HG03442 (cell line): ENCODE data around the gene CDC37.
"Not testable (repeated sequence)": the region's sequence is repeated elsewhere in the genome, so short reads cannot be mapped to it uniquely, and the experiment has no call there.

Source experiments
- ATAC-seq: cut with Tn5 transposase; IDR thresholded peaks from one replicate; pipeline ENCODE4 v1.9.1; 2021; ENCODE audit warnings: mild to moderate bottlenecking, moderate library complexity; ENCODE audit not compliant: unreplicated experiment

The CDC37 gene

GRCh38 chr19:10395917-10396316, 7.4 kb downstream of the CDC37 start:
- ATAC-seq: no peak

DNA sequence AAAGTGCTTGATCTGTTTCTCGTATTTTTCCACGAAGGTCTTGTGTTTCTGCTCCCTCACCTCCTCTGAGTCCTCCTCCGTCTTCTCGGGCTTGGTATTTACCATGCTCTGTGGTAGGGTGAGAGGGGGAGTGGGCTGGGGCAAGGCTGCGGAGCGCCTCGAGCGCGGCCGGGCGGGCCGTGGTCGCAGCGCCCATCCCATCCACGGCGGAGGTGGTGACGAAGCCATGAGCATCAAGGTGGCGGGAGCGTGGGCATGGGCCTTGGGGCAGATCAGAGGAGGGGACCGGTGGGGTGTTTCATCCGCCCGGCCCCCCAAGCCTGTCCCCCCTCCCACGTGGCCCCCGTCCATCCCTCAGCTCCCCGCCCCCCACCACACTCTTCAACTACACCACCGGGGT, 7.9 kb downstream of the CDC37 start:
- ATAC-seq: no peak

- no peak for ATAC-seq
These were observed 8.3 kb downstream of the CDC37 start for GRCh38 chr19:10395003-10395402.

DNA sequence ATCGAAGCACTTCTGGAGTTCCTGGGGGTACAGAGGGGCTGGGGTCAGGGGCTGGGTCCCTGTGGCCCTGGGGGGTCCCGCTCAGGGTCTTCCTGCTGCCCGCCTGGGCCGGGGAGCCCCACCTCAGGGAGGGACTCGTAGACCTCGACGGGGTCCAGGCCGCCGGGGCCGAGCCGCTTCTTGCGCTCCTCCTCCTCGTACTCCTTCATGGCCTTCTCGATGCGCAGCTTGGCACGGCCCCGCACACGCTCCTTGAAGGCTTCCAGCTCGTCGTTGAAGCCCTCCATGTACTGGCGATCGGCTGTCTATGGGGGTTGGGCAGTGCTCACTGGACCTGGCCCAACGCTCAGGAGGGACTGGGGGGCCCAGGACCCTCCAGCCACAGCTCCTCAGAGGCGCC, 10.2 kb downstream of the CDC37 start:
- ATAC-seq: no peak

- no peak for ATAC-seq
These were observed 11.2 kb downstream of the CDC37 start for GRCh38 chr19:10392120-10392519.

DNA sequence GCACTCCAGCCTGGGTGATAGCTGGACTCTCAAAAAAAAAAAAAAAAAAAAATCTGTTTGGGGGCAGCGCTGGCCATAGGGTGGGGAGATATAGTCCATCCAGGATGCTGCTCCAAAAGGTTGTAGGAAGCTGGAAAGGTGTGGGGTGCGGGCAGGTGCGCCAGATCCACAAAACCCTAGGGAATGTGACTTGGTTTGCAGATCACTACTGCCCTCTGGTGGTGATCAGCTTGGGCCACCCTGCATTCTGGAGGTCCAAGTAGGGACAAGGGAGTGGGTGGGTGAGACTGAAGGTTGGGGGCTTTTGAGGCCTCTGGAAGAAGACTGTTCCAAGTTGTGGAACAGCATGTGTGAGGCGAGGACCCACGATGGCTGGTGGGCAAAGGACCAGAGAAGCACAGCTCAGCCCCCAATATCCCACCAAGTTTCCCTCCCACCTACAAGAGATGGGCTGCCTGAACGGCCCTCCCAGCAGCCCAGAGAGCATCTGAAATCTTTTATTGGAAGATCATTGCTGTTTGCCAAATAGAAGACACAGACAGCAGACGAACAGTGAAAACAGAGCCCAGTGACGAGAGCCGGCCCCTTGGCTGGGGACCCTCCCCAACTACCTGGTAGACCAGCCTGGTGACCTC, 12.6 kb downstream of the CDC37 start:
- no peak for ATAC-seq

DNA sequence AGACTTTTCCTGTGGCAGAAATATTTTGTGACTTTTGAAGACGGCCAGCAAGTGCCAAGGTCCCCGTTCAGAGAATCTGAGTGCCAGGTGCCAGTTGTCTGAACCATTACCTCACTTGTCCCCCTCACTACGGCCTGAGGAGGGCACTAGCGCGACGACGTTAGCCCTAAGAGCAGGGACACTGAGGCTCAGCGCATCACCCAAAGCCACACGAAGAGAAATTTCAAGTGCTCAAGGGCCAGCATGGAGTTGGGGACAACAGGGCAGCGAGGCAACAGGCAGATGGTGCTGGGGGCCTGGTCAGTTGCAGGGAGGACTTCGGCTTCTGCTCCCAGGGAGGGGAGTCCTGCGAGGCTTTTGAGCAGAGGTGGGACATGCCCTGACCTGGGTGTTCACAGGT, 13.5 kb downstream of the CDC37 start:
- no peak for ATAC-seq

- ATAC-seq: no peak
These were observed 14.4 kb downstream of the CDC37 start for GRCh38 chr19:10388957-10389356.

GRCh38 chr19:10384580-10384979, 18.8 kb downstream of the CDC37 start:
- ATAC-seq: no peak

- ATAC-seq: not testable (repeated sequence)
These were observed 20.2 kb downstream of the CDC37 start for GRCh38 chr19:10383223-10383499.

- peak; percentile 91 for ATAC-seq
These were observed 22.8 kb downstream of the CDC37 start, which contains the start of gene TYK2 for GRCh38 chr19:10380313-10381102. Gene TYK2 (minus strand): TSS chr19:10380572. CDS start chr19:10378406, 2,166 bp downstream.

DNA sequence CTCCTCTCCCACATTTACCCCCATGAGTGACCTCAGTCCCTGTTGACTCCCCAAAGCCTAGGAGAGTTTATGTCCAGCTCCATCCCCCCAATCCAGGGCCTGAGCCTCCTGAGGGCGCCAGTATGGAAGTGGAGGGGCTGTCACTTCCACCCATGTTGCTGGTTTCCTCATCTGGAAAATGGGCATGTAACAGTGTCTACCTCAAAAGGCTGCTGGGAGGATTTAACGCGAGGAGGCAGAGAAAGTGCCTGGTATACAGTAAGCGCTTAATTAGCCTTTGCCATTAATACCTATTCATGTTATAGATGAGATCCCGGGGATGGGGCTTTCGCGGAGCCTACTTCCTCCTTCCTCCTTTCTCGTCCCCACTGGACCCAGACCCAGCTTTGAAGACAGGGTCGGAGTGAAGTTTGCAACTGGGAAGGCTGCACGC, 23.4 kb downstream of the CDC37 start:
- ATAC-seq: no peak

DNA sequence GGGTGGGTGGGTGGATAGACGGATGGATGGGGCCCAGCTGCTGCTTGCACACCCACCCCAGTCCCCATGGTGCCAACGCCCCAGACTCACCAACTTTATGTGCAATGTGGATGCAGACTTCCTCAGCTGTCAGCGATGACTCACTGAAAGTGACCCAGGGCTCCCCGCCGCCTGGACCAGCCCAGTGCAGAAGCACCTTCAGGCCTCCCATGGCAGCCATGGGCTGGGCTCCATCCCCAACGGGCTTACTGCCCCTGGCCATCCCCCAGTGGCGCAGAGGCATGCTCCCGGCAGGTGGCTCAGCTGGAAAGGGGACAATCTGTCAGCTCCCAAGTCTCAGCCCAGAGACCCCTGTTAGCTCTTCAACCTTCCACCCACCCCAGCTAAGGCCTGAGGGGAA, 25.2 kb downstream of the CDC37 start:
- no peak for ATAC-seq

DNA sequence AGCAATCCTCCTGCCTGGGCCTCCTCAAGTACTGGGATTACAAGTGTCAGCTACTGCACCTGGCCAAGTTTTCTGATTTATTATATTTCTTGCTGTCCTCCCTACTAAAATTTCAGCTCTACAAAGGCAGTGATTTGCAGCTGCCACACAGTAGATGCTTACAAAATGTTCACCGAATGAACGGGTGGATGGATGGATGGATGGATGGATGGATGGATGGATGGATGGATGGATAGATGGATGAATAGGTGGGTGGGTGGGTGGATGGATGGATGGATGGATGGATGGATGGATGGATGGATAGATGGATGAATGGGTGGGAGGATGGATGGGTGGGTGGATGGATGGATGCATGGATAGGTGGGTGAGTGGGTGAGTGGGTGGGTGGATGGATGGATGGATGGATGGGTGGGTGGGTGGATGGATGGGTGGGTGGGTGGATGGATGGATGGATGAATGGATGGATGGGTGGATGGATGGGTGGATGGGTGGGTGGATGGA, 26.2 kb downstream of the CDC37 start:
- ATAC-seq: not testable (repeated sequence)

DNA sequence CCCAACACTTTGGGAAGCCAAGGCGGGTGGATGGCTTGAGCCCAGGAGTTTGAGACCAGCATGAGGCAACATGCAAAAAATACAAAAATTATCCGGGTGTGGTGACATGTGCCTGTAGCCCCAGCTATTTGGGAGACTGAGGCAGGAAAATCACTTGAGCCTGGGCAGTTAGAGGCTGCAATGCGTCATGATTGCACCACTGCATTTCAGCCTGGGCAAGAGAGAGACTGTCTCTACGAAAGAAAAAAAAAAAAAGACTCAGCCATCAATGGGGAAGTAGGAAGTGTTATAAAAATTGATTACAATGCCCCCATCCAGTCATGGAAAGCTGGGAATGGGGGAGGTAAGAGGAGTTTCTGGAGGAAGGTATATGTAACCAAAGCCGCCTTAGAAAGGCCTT, 28.4 kb downstream of the CDC37 start:
- no peak for ATAC-seq

GRCh38 chr19:10372690-10373089, 30.7 kb downstream of the CDC37 start:
- ATAC-seq: no peak

DNA sequence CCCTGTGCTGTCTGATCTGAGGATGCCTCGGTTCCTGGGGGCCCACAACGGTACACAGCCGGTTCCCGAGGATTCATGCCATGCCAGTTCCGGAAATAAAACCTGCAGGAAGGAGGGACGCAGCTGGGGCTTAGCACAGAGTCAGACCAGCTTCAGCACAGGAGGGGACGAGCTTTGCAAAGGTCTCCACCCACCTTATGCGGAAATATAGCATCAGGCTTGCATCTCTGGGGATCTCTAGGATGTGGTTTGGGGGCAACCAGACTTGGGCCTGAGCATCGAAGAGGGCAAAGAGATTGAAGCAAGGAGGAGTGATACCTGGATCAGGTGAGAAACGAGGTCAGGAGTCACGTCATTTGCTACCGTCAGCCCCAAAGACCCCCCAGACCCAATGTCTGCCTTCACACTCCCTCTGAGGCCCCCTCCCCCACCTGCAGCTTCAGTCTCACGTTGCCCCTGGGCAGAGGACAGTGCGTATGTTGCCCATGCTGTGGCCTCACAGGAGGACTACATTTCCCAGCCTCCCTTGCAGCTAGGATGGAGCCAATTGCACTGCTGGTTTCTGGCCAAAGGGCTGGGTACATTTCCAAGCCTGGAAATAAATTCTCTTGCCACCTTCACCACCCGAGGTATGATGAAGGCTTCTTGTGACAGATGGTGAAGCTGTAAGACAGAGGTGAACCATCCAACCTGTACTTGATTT, 35.1 kb downstream of the CDC37 start:
- no peak for ATAC-seq

DNA sequence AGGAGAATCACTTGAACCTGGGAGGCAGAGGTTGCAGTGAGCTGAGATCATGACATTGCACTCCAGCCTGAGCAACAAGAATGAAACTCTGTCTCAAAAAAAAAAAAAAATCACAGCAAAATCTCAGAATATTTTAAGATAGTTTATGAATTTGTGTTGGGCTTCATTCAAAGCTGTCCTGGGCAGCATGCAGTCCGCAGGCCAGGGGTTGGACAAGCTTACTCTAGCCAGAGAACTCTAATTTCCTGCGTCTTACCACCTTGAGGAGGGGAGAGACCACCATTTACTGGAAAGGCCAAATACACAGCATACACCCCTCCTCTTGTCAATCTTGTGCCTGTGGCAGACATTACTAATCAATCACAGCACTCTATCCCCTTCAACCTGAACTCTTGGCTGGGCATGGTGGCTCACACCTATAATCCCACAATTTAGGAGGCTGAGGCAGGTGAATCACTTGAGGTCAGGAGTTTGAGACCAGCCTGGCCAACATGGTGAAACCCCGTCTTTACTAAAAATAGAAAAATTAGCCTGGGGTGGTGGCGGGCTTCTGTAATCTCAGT, 36.3 kb downstream of the CDC37 start:
- ATAC-seq: not testable (repeated sequence)

DNA sequence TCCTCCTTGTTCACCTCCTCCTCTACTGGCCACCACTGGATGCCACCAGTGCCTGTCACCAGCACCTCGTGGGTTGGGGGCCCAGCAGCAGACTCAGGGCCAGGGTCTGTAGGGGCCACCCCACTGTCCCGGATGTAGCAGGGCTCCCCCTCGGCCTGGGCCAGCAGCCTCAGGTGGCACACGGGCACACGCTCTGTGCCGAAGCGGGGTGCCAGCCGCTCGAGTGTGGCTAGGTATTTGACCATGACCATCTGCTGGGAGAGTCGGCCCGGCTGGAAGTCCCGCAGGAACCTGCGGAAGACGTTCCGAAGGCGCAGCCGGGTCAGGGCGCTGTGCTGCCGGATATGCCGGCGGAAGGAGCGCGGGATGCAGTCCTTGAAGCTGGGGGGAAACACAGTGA, 37.8 kb downstream of the CDC37 start:
- no peak for ATAC-seq

- no peak for ATAC-seq
These were observed 38.7 kb downstream of the CDC37 start for GRCh38 chr19:10364644-10365043.

DNA sequence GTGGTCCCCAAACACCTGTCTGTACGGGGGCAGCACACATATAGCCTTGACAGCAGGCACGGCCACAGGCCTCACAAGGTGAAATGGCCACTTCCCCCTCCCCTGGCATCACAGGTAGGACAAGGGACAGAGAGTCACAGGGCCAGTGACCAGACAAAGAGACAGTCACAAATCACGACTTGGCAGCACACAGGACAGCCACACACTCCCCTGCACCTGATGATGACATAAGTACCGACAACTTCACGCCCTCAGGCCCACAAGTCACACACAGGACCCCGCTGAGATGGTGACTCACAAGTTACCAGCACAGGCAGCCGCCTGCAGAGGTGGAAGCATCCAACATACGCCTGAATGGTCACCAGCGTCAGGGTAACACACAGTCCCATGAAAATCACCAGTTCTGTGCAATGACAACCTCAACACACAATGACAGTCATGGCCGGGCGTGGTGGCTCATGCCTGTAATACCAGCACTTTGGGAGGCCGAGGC, 39.5 kb downstream of the CDC37 start:
- no peak for ATAC-seq
